HFFc6 (cell line): ENCODE data around the gene KCNH5. TPM values are rescaled to one million over a fixed set of nuclear protein-coding genes. Genes with fewer than 3 reads are reported as not detected.

Experiments
- DNase-seq: peaks from one replicate; pipeline ENCODE4 v3.0.0-alpha.2; 2018
- H3K27ac Mint-ChIP-seq: 2 replicates; pipeline ENCODE4 v1.8.0; 2020; ENCODE audit warnings: mild to moderate bottlenecking, mixed read lengths
- H3K27me3 Mint-ChIP-seq: 2 replicates; pipeline ENCODE4 v1.8.0; 2021; ENCODE audit warnings: mild to moderate bottlenecking, moderate library complexity, mixed read lengths; ENCODE audit not compliant: insufficient read depth
- H3K36me3 Mint-ChIP-seq: 2 replicates; pipeline ENCODE4 v1.8.0; 2021; ENCODE audit warnings: low read depth, mixed read lengths
- H3K4me1 Mint-ChIP-seq: 2 replicates; pipeline ENCODE4 v1.8.0; 2020; ENCODE audit warnings: low read depth, mixed read lengths
- H3K4me3 Mint-ChIP-seq: 2 replicates; pipeline ENCODE4 v1.8.0; 2020; ENCODE audit warnings: mild to moderate bottlenecking, moderate library complexity, mixed read lengths
- H3K9me3 Mint-ChIP-seq: 2 replicates; pipeline ENCODE4 v1.8.0; 2020; ENCODE audit warnings: mild to moderate bottlenecking, mixed read lengths
- CTCF ChIP-seq: fragments of 200-600 bp; sonication (generic); IDR thresholded peaks from 2 replicates; pipeline ENCODE4 v1.5.0; 2021; ENCODE audit warnings: antibody characterized with exemption, mild to moderate bottlenecking
- total RNA-seq, 6 experiments: library from RNA; stranded (reverse); fragmentation: NEBNext Ultra II Directional; extraction: Animal tissue kit (Norgen Biotek cat#: 25700); gene quantifications; 2 replicates in 1 of 6; 3 replicates in 5 of 6; pipeline ENCODE4 v1.2.3, GENCODE V29; 2021

KCNH5 gene
- total RNA-seq, 6 experiments from 2014 or later, result not detected

DNA sequence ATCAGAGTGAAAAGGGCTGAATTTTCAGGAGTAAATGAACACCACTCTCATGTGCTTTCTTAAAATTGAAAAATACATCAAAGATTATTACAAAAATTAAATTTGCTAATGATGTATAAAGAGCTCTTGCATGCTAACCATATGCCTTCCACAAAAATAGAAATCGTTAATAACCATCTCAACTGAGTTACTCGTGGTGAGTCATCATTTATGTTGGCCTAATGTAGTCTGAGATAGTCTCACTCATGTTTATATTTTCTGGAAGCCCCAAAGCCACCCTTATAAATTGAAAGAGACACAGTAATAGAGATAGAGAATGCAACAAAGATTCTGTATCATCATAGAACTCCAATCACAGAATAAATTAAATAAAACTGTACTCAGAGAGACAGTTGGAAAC is 131.2 kb downstream of the KCNH5 start:
- H3K4me3 Mint-ChIP-seq, result no peak overlapping the region
- peaks cover 8% of the 10 kb centered on the region; the same call in 1 of the 2 replicates for H3K9me3 Mint-ChIP-seq
- TF ChIP-seq CTCF, result no peak
- H3K27me3 Mint-ChIP-seq, result no peaks in the 10 kb centered on the region
- no peak overlapping the region for H3K27ac Mint-ChIP-seq
- no peaks in the 10 kb centered on the region for H3K4me1 Mint-ChIP-seq
- no peak for DNase-seq
- H3K36me3 Mint-ChIP-seq, result no peaks in the 10 kb centered on the region

- no peak for DNase-seq
- Mint-ChIP-seq H3K36me3 (no peaks in the 10 kb centered on the region), H3K27me3 (no peaks in the 10 kb centered on the region), H3K9me3 (peaks cover 23% of the 10 kb centered on the region), H3K4me1 (no peaks in the 10 kb centered on the region), H3K27ac (no peak overlapping the region), H3K4me3 (no peak overlapping the region)
- TF ChIP-seq CTCF, result no peak
Observed at GRCh38 chr14:62908506-62908905, 136.8 kb downstream of the KCNH5 start.

GRCh38 chr14:62905566-62905965 is 139.7 kb downstream of the KCNH5 start:
- H3K27me3 Mint-ChIP-seq, result no peaks in the 10 kb centered on the region
- H3K9me3 Mint-ChIP-seq, result peaks cover 30% of the 10 kb centered on the region
- no peak for DNase-seq
- no peaks in the 10 kb centered on the region for H3K36me3 Mint-ChIP-seq
- H3K4me1 Mint-ChIP-seq, result no peaks in the 10 kb centered on the region
- no peak overlapping the region for H3K4me3 Mint-ChIP-seq
- H3K27ac Mint-ChIP-seq, result no peak overlapping the region
- no peak for TF ChIP-seq CTCF

- TF ChIP-seq CTCF, result no peak
- H3K9me3 Mint-ChIP-seq, result peaks cover 15% of the 10 kb centered on the region
- no peaks in the 10 kb centered on the region for H3K36me3 Mint-ChIP-seq
- DNase-seq, result no peak
- no peaks in the 10 kb centered on the region; the same call in 1 of the 2 replicates for H3K27me3 Mint-ChIP-seq
- H3K4me3 Mint-ChIP-seq, result no peak overlapping the region
- no peaks in the 10 kb centered on the region for H3K4me1 Mint-ChIP-seq
- H3K27ac Mint-ChIP-seq, result no peak overlapping the region
Observed at GRCh38 chr14:62897771-62898170, 147.5 kb downstream of the KCNH5 start.

GRCh38 chr14:62896932-62897456 is 148.3 kb downstream of the KCNH5 start:
- no peak for DNase-seq
- no peak overlapping the region for H3K27ac Mint-ChIP-seq
- H3K4me1 Mint-ChIP-seq, result no peaks in the 10 kb centered on the region
- peaks cover 23% of the 10 kb centered on the region for H3K9me3 Mint-ChIP-seq
- H3K27me3 Mint-ChIP-seq, result no peaks in the 10 kb centered on the region; the same call in 1 of the 2 replicates
- H3K4me3 Mint-ChIP-seq, result no peak overlapping the region
- TF ChIP-seq CTCF, result no peak
- no peaks in the 10 kb centered on the region for H3K36me3 Mint-ChIP-seq

GRCh38 chr14:62894736-62895135 is 150.5 kb downstream of the KCNH5 start:
- no peak overlapping the region for H3K27ac Mint-ChIP-seq
- peaks cover 37% of the 10 kb centered on the region for H3K9me3 Mint-ChIP-seq
- no peaks in the 10 kb centered on the region for H3K36me3 Mint-ChIP-seq
- no peak for DNase-seq
- TF ChIP-seq CTCF, result no peak
- no peaks in the 10 kb centered on the region; the same call in 1 of the 2 replicates for H3K27me3 Mint-ChIP-seq
- no peak overlapping the region for H3K4me3 Mint-ChIP-seq
- no peaks in the 10 kb centered on the region for H3K4me1 Mint-ChIP-seq
